HG03460 (cell line): ENCODE measurements around the gene KPNA5.
"Not testable (repeated sequence)": the region's sequence is repeated elsewhere in the genome, so short reads cannot be mapped to it uniquely, and the experiment has no call there.

Source experiments
- ATAC-seq: cut with Tn5 transposase; IDR thresholded peaks from one replicate; pipeline ENCODE4 v1.9.1; 2021; ENCODE audit not compliant: unreplicated experiment

KPNA5 gene

DNA sequence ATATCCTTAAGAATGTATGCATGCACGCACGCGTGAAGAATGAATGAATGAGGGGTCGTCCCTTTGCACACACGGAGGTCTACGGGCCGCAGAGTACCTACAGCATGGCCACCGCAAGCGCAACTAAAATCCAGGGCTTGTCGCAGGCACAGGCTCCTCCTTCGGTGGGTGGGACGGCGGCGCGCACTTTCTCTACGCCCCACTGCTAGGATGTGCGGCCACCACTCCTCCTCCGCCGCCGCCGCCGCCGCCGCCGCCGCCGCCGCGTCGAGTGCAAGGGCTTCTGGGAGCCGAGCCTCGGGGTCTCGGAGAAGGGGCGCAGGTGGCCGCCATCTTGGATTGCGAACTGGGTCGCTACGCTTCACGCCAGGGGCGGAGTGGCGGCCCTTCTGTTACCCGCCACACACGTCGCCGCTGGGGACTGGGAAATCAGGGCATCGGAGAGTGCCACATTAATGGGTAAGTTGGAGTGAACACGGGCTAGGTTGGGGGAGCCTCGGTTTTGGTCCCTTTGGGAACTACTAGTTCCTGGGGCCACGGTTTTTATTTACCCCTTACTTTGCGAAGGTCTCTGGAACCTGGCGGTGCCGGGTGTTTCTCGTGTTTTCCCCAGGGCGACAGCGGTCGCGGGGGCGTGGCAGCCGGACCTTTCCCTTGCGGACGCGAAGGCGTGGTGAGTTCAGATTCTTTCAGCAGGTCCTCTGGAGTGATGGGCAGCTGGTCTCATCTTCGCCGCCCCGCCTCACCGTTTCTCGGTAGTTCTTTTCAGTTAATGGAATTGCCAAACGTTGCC lies at the start of gene KPNA5:
KPNA5 (plus strand) TSS at position 332 of the 793 bp plus-strand sequence; CDS start at position 456, 124 bp downstream.
- ATAC-seq, result peak; percentile 93

DNA sequence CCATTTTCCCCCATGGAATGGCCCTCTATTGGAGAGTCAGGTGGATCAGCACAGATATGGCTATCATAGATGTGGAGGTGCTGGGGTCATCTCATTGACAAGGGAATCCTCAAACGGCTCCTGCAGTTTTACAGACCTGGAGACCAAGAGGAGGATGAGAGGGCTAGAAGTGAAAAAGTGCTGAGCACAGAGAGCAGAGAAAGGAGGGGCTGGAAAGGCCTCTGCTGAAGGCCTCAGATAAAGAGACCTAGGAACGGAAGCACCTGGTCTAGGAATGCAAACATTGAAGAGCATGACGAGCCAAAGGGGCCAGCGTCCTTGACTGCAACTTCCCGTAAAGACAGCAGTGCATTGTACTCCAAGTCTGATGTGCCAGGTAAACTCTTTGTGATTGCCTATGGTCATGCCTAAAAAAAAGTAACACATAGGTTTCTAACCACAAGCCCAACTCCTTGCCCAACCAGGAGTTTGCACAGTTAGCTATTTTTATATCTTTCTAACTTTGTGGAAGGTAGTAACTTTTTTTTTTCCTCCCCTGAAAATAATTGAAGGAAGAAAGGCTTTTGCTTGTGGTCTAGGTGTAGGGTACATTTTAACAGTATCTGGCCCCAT lies 49.5 kb upstream of the KPNA5 start:
- ATAC-seq, result peak; percentile 80

DNA sequence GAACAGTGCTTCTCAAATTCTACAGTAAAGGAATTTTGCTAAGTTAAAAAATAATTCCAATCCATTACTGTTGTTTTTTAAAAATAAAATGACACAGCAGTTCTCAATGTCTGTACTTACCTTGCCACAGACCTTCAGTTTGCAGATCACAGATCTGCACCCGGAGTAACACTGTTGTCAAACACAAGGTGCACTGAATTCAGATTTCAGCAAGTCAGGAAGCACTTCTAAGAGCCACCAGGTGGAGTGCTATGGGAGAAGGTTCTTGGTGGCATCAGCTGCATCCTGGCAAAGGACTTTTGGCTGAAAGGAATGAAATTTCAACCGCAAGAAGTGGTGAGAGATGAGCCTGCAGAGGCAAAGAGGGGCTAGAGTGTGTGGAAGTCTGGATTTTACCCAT lies 47.3 kb upstream of the KPNA5 start:
- no peak for ATAC-seq

DNA sequence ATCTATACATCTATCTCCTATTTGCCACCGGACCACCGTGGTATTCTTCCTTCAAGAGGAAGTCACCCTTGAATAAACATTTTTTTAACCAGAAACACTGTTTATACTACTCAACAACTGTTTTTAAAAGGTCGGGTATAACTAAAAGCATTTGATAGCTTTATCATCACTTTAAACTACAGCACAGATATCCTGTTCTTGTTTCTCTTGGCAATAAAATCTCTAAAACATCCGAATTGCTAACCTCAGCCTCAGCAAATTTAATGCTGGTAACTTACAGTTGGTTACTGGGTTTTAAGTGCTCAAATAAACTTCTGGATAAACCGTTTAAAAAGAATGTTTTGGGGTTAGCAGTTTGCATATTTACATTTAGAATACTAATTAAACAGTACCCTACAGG lies 32.9 kb upstream of the KPNA5 start:
- no peak for ATAC-seq

DNA sequence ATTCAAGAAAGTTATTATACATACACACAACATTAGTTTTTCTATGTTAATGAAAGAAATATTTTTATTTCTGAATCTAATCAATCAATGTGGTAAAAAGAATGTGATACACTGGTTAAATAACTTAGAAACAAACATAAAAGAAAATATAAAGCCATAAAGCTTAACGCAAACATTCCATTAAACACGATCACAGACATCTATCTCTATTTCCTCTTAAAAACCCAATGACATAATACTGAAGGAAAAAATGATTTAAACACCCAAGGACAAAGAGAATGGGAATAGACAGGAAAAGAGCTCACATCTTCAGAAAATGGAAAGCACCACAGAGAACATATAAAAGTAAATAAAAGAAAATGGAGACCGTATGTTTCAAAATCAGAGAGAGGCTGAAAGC lies 31.9 kb upstream of the KPNA5 start:
- ATAC-seq, result no peak

DNA sequence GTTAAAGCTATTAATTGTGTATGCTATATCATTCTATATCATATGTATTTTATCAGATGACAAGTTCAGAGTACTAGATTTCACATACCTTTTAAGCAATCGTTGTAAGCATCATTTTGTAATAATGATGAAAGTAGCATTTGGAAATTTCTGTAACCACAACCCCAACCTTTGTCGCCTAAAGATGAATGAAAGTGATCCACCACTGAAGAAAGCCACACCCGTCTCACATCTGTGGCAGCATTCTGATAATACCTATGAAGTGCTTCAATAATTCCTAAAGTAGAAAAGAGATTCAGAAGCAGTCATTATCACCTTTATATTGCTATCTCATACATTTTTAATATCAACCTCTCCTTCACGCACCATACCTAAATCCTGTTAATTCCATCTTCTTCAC lies 29.1 kb upstream of the KPNA5 start:
- ATAC-seq, result no peak

DNA sequence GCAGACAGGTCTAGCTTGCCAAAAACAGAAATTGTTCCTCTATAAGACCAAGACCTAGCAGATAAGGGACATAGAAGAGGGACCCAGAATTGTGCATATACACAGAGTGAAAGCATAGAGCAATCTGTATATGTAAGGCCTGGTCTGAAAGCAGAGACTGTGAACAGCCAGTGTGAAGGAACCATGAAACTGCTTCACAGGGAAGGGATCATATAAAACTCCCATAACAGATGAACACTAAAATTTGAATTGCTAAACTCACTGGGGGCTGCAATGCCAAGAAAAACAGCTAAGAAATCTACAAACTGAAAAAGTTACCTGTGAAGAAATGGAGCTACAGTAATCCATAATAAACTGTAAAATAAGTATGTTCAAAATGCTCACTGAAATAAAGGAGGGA lies 19.4 kb upstream of the KPNA5 start:
- ATAC-seq, result no peak

DNA sequence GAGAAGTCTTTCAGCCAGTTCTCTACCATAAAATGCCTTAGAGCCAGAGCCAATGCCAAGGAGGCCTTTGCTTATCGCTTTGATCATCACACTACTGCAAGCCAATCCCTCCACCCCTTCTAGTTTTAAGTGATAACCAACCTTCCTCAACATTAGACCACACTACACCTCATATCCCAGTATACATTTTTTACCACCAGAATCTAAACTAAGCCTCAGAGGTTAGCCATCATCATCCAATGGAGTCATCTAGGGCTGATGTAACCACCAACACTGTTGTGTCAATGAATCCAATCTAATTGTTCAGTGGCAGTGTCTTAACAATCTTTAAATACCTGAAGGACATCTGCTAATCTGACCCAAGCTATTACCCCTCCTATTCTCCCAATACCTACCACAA lies 18.8 kb upstream of the KPNA5 start:
- ATAC-seq, result no peak

DNA sequence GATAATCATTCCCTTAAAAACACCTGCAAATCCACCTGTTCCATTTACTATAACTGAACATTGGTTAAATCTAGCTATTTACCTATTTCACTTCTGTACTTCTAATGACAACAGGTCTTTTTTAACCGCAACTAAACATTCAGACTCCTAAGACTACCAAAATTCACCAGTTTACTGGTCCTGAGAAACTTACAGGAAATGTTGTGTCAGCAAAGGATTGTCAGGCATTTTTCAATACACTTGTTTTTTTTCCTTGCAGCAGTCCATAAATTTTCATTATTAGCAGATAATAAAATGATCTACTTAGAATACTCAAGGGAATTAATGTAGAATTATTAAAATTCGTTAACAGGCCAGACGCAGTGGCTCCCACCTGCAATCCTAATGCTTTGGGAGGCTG lies 17.7 kb upstream of the KPNA5 start:
- ATAC-seq, result no peak

DNA sequence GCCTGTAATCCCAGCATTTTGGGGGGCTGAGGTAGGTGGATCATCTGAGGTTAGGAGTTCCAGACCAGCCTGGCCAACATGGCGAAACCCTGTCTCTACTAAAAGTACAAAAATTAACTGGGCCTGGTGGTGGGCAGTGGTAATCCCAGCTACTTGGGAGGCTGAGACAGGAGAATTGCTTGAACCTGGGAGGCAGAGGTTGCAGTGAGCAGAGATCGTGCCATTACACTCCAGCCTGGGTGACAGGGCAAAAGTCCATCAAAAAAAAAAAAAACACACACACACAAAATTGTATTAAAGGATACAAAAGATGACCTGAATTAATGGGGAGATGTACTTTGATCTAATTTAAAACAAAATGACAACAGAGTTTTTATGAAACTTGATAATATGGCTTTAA lies 16.8 kb upstream of the KPNA5 start:
- ATAC-seq, result not testable (repeated sequence)

DNA sequence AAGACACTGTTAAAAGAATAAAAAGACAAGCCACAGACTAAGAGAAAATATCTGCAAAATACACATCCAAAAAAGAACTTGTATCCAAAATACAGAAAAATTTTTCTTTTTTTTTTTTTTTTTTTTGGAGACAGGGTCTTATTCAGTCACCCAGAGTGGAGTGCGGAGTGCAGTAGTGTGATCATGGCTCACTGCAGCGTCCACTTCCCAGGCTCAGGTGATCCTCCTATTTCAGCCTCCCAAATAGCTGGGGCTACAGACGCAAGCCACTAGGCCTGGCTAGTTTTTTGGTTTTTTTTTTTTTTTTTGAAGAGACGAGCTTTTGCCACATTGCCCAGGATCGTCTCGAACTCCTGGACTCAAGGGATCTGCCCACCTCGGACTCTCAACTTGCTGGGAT lies 15.5 kb upstream of the KPNA5 start:
- ATAC-seq, result no peak

DNA sequence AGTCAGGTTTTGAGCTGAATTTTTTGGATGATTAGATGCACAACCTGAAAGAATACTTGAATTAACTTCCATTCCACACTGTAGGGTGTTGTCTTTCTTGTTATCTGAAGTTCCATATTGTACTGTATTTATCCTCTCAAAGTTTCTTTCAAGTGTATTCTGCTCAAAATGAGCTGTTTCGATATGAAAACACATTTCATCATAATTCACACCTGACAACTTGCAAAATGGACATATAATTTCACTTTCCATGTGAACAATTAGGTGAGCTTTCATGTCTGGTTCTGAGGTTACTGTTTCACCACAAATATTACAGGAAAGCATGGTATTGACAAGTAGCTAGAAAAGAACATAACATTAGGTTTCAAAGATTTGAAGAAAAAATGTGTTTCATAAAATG lies 14.1 kb upstream of the KPNA5 start:
- ATAC-seq, result peak; percentile 29

DNA sequence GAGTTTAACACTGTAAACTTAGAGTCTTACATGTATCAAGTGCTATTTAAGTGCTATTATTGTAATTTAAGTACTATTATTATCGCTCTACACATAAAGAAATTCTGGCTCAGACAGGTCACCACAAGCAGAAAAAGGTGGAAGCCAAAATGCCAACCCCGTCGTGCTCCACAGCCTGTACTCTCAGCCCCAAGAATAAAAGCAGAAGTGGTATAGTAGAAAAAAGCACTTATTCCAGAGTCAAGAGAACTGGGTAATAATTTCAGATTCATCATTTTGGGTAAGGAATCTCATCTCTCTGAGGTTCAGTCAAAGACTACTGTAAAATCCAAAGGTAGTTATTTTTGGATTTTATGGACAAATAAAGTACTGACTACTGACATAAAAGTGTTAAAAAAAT lies 13.4 kb upstream of the KPNA5 start:
- ATAC-seq, result peak; percentile 30

DNA sequence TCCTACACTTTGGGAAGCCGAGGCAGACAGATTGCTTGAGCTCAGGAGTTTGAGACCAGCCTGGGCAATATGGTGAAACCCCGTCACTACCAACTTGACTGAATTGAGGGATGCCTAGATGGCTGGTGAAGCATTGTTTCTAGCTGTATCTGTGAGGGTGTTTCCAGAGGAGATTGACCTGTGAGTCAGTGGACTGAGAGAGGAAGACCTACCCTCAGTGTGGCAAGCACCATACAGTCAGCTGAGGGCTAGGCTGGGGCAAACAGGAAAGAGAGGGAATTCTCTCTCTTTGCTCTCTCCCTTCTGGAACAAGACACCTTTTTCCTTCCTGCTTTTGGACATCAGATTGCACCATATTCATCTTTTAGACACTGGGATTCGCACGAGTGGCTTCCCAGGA lies 8.7 kb upstream of the KPNA5 start:
- ATAC-seq, result no peak

DNA sequence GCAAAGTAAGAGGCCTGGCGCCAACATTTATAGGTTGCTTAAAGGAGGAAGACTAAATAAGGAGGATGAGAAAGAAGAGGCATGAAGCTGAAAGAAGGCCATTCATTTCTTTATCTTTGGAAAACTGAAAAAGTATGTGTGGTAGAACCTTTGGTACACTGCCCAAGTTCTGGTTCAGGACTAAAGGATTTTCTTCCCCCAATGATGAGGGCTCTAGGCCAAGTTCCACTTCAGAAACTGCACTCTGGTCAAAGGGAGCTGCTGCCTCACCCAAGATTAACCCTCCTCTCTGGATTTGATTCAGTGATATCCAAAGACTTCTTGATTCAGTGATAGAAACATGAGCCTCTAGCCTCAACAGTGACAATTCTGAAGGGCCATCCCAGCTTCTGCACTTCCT lies 5.0 kb upstream of the KPNA5 start:
- ATAC-seq, result no peak

DNA sequence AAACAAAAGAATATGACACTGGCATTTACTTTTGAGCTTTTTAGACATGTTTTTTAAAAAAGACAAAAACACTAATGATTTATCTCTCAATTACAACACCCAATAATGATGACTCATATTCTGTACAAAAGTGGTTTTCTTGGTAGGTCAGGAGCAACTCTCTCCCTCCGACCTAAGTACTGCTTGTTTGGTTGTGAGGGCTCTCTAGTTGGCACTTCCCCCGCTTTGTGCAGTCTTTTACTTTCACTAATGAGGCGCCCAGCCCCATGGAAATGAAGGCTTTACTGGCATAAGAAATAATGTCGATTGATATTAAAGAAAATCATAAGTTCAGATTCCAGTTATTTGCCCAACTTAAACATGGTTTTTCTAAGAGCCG lies 1.3 kb downstream of the KPNA5 start:
- peak; percentile 21 for ATAC-seq

DNA sequence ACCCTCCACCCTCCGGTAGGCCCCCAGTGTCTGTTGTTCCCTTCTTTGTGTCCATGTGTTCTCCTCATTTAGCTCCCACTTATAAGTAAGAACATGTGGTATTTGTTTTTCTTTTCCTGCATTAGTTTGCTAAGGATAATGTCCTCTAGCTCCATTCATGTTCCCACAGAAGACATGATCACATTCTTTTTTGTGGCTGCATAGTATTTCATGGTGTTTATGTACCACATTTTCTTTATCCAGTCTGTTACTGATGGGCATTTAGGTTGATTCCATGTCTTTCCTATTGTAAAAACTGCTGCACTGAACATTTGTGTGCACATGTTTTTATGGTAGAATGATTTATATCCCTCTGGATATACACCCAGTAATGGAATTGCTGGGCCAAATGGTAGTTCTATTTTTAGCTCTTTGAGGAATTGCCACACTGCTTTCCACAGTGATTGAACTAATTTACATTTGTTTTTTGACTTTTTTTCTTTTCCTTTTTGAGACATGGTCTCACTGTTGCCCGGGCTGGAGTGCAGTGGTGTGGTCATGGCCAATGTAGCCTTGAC lies 4.5 kb downstream of the KPNA5 start:
- no peak for ATAC-seq

DNA sequence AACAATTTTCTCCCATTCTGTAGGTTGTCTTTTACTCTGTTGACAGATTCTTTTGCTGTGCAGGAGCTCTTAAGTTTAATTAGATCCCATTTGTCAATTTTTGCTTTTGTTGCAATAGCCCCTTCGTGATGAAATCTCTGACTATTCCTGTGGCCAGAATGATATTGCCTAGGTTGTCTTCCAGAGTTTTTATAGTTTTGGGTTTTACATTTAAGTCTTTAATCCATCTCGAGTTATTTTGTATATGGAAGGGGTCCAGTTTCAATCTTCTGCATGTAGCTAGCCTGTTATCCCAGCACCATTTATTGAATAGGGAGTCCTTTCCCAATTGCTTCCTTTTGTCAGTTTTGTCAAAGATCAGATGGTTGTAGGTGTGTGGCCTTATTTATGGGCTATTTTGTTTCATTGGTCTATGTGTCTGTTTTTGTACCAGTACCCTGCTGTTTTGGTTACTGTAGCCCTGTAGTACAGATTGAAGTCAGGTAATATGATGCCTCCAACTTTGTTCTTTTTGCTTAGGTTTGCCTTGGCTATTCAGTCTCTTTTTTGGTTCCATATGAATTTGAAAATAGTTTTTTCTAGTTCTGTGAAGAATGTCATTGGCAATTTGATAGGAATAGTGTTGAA lies 5.6 kb downstream of the KPNA5 start:
- ATAC-seq, result not testable (repeated sequence)

DNA sequence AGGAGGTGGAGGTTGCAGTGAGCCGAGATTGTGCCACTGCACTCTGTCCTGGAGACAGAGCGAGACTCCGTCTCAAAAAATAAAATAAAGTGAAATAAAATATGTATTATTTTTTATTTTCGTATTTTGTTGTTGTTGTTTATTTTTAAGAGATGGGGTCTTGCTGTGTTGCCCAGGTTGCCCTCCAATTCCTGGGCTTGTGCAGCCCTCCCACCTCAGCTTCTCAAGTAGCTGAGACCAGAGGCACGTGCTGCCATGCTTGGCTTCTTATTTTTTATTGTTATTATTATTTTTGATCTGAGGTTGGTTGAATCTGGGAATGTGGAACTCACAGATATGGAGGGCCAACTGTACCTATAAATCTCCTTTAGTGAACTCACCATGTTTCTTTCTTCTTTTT lies 10.1 kb downstream of the KPNA5 start:
- no peak for ATAC-seq

DNA sequence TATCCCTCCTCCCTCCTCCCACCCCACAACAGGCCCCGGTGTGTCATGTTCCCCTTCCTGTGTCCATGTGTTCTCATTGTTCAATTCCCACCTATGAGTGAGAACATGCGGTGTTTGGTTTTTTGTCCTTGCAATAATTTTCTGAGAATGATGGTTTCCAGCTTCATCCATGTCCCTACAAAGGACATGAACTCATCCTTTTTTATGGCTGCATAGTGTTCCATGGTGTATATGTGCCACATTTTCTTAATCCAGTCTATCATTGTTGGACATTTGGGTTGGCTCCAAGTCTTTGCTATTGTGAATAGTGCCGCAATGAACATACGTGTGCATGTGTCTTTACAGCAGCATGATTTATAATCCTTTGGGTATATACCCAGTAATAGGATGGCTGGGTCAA lies 11.9 kb downstream of the KPNA5 start:
- not testable (repeated sequence) for ATAC-seq

DNA sequence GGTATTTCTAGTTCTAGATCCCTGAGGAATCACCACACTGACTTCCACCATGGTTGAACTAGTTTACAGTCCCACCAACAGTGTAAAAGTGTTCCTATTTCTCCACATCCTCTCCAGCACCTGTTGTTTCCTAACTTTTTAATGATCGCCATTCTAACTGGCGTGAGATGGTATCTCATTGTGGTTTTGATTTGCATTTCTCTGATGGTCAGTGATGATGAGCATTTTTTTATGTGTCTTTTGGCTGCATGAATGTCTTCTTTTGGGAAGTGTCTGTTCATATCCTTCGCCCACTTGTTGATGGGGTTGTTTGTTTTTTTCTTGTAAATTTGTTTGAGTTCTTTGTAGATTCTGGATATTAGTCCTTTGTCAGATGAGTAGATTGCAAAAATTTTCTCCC lies 12.3 kb downstream of the KPNA5 start:
- ATAC-seq, result not testable (repeated sequence)

DNA sequence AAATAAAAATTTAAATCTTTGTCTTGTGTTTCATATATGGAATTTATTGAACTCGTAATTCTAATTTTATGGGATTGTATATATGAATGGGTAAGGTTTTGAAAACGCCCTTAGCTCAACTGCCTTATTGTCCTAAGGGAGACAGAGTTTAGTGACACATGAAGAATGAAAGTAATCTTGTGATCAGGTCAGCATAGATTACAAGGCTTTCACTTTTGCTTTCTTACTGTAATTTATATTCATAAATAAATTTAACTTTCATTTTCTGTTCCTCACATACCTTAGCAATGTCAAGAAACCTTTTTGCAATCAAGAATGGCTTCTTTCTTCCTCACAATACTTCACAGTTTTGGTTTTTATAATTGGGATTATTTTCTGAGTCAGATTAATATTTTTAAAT lies 14.4 kb downstream of the KPNA5 start:
- peak; percentile 86 for ATAC-seq
